Natural killer cell treated with Interleukin-12 subunit alpha and Interleukin-12 subunit beta and Interleukin-15 and Interleukin-18, amount 100 ng/mL, for 72 hours (primary cell): ENCODE results near the gene IL10RB. TPM values are rescaled to one million over a fixed set of nuclear protein-coding genes. Genes with fewer than 3 reads are reported as not detected.

ENCODE experiments used
- ATAC-seq, 2 donors: fragments of 150-1000 bp; cut with Tn5 transposase in 1 of 2; sonication (Bioruptor Pico), chemical (Tn5 transposase) in 1 of 2; 2 replicates each; pipeline ENCODE4 v1.10.0; 2021
- DNase-seq: peaks from one replicate; pipeline ENCODE4 v3.0.0; 2022; ENCODE audit warnings: low spot score
- H3K27ac Mint-ChIP-seq, 2 donors: 1 replicate in 1 of 2; 2 replicates in 1 of 2; pipeline ENCODE4 v1.8.0; 2022; ENCODE audit warnings: mixed read lengths in 2 of 2, mild to moderate bottlenecking in 1 of 2, moderate library complexity in 1 of 2
- H3K27me3 Mint-ChIP-seq, 2 donors: 1 replicate in 1 of 2; 2 replicates in 1 of 2; pipeline ENCODE4 v1.8.0; 2022; ENCODE audit warnings: mixed read lengths in 2 of 2
- H3K36me3 Mint-ChIP-seq: one replicate; pipeline ENCODE4 v1.8.0; 2022; ENCODE audit warnings: mixed read lengths
- H3K4me1 Mint-ChIP-seq, 2 donors: 1 replicate in 1 of 2; 2 replicates in 1 of 2; pipeline ENCODE4 v1.8.0; 2022; ENCODE audit warnings: low read depth in 2 of 2, mixed read lengths in 2 of 2, mild to moderate bottlenecking in 1 of 2
- H3K4me3 Mint-ChIP-seq: one replicate; pipeline ENCODE4 v1.8.0; 2022; ENCODE audit warnings: mixed read lengths
- H3K9me3 Mint-ChIP-seq: 2 replicates; pipeline ENCODE4 v1.8.0; 2022; ENCODE audit warnings: mixed read lengths
- total RNA-seq, 2 donors: library from RNA; stranded (reverse); gene quantifications; one replicate each; pipeline ENCODE4 v1.2.3, GENCODE V29; 2022

Gene IL10RB
- total RNA-seq, 2 donors from 2014 or later: 19.9 to 22.2 TPM

DNA sequence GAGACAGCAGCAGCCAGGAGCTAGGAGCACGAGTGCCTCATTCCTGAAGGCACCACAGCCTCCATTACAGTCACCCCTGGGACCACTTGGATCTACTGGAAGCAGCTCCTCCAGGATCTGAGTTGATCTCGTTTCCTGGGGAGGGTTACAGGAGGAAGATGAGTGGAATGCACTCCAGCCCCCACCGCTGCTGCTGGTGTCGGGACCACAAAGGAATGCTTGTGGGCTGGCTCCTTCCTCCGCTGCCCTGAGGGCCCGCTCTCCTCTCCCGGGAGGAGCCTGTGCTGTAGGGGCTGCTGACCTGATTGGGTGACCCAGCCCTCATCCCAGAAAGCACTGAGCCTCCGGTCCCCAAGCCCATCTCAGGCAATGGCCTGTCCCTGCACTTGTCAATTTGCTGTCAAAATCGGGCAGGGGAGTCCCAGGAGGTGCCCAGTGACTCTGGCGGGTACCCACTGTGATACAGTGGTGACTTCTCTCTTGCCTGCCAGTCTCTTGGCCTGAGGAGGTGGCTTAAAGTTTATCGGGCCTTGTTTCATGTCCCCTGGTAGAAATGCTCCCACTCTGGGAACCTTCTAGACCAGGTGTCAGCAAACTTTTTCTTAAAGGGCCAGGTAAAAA lies 23.1 kb downstream of the IL10RB start:
- no peak overlapping the region for H3K27ac Mint-ChIP-seq
- H3K4me1 Mint-ChIP-seq: peaks cover 6 to 15% of the 10 kb centered on the region in 2 donors
- ATAC-seq (no peak), DNase-seq (no peak)
- no peaks in the 10 kb centered on the region for H3K27me3 Mint-ChIP-seq
- no peak overlapping the region for H3K4me3 Mint-ChIP-seq
- peaks cover 19% of the 10 kb centered on the region for H3K36me3 Mint-ChIP-seq
- no peaks in the 10 kb centered on the region for H3K9me3 Mint-ChIP-seq

DNA sequence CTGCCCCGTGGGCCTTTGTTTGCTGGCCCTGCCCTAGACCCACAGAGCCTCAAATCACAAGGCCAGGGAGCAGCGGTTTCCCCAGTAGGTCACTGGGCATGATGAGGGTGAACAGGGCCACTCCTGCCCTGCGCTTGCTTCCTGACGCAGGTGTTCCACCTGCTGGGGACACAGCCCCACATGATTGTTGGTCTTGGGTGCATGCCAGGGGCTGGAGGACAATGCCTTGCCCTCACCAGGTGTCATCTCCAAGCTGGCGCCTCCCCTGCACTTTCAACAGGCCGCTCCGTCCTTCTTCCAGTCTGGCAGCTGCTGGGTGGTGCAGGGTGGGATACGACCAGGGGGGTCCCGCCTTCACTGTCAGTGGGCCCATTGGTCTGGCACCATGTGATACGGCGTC lies 24.3 kb downstream of the IL10RB start:
- peaks cover 16% of the 10 kb centered on the region for H3K36me3 Mint-ChIP-seq
- no peak overlapping the region for H3K27ac Mint-ChIP-seq
- H3K9me3 Mint-ChIP-seq: no peaks in the 10 kb centered on the region
- ATAC-seq (no peak), DNase-seq (no peak)
- no peak overlapping the region for H3K4me3 Mint-ChIP-seq
- H3K4me1 Mint-ChIP-seq: peaks cover 6 to 19% of the 10 kb centered on the region in 2 donors
- no peaks in the 10 kb centered on the region for H3K27me3 Mint-ChIP-seq

DNA sequence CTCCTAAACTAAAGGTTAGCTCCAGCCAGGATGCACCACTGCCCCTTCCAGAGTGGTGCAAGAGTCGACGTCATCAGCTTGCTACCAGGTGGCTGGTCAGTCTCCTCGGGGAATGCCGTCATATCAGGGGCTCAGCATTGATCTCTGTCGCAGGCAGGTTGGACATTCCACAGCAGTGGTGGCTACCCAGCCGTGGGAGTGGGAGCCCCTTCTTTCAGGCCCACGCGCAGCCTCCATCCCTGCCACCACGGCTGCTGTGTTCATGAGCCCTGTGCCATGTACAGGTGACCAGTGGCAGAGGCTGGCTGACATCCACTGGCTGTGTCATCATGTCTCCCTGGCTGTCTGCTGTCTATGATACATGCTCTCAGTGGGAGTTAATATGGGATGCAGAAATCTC lies 25.5 kb downstream of the IL10RB start:
- Mint-ChIP-seq H3K4me3 (no peak overlapping the region), H3K27me3 (no peaks in the 10 kb centered on the region), H3K4me1 (peaks cover 6 to 16% of the 10 kb centered on the region in 2 donors), H3K27ac (no peak overlapping the region), H3K9me3 (no peaks in the 10 kb centered on the region), H3K36me3 (peaks cover 7% of the 10 kb centered on the region)
- no peak for DNase-seq
- ATAC-seq: no peak

DNA sequence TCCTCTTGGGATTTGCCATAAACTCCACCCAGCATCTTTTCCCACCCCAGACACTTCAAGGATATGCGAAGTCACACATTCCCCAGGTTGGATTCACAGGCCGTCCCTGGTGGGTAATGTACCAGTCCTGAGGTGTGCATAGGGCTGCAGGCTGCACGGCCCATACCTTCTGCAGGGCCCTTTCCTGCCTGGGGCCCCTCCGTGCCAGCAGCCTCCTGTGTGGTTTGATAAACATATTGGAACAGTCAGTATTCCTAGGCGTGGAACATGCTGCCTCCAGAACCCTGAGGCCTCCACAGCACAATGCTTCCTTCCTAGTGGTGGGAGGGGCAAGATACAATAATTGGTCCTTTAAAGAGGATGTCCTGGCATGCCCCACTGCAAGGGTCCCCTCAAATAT lies 26.6 kb downstream of the IL10RB start:
- Mint-ChIP-seq H3K27ac (no peak overlapping the region), H3K4me1 (peaks cover 6 to 16% of the 10 kb centered on the region in 2 donors), H3K9me3 (no peaks in the 10 kb centered on the region), H3K36me3 (peaks cover 7% of the 10 kb centered on the region), H3K4me3 (no peak overlapping the region), H3K27me3 (no peaks in the 10 kb centered on the region)
- ATAC-seq (no peak), DNase-seq (no peak)

DNA sequence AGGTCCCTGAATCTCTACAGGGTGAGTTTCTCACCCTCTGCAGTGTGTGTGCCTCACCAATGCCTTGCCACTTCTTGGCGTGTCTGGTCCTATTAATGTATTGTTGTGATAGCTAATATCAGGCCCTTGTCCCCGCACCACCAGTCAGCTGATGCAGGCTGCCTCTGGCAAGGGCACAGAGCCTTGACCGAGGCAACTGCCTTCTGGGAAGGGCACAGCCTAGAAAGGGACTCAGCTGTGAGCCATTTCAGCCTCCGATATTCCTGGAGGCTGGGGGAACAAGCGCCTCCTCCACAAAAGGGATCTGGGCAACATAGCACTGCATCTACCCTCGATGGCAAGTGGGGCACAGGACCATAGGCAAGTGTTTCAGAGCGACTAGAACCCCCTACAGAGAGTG lies 27.0 kb downstream of the IL10RB start:
- Mint-ChIP-seq H3K27ac (peak overlapping the region in 1 of 2 donors; percentile 0), H3K4me3 (no peak overlapping the region), H3K9me3 (no peaks in the 10 kb centered on the region), H3K27me3 (no peaks in the 10 kb centered on the region), H3K36me3 (peaks cover 7% of the 10 kb centered on the region), H3K4me1 (peaks cover 6 to 16% of the 10 kb centered on the region in 2 donors)
- no peak for DNase-seq
- peak in 1 of 2 donors; percentile 14 for ATAC-seq

DNA sequence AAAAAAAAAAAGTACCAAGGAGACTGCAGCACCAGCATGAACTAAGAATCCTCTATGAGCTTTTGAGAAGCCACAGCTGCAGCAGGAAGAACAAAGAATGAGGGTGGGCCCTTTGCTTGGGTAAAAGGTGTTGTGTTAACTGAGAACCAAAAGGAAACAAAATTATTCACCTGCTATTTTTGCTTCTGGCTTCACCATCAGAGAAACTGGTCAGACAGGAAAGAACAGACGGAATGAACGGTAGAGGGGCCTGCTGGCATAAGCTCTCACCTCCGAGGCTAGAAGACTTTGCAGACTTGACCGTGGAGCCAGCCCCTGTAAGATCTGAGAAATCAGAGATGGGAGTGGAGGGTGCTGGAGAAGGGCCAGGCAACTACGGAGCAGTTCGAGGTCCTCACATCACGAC lies 27.6 kb downstream of the IL10RB start:
- H3K27me3 Mint-ChIP-seq: no peaks in the 10 kb centered on the region
- H3K27ac Mint-ChIP-seq: peak overlapping the region in 1 of 2 donors; percentile 0
- peaks cover 8 to 16% of the 10 kb centered on the region in 2 donors for H3K4me1 Mint-ChIP-seq
- H3K4me3 Mint-ChIP-seq: no peak overlapping the region
- H3K36me3 Mint-ChIP-seq: no peaks in the 10 kb centered on the region
- DNase-seq: no peak
- H3K9me3 Mint-ChIP-seq: no peaks in the 10 kb centered on the region
- ATAC-seq: no peak

DNA sequence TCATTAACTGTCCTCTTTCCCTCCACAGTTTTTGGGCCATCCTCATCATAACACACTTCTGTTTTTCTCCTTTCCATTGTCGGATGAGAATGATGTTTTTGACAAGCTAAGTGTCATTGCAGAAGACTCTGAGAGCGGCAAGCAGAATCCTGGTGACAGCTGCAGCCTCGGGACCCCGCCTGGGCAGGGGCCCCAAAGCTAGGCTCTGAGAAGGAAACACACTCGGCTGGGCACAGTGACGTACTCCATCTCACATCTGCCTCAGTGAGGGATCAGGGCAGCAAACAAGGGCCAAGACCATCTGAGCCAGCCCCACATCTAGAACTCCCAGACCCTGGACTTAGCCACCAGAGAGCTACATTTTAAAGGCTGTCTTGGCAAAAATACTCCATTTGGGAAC lies 30.0 kb downstream of the IL10RB start:
- Mint-ChIP-seq H3K36me3 (no peaks in the 10 kb centered on the region), H3K27me3 (no peaks in the 10 kb centered on the region), H3K9me3 (no peaks in the 10 kb centered on the region), H3K4me3 (no peak overlapping the region), H3K4me1 (peaks cover 17 to 27% of the 10 kb centered on the region in 2 donors), H3K27ac (no peak overlapping the region)
- DNase-seq (no peak), ATAC-seq (no peak)

DNA sequence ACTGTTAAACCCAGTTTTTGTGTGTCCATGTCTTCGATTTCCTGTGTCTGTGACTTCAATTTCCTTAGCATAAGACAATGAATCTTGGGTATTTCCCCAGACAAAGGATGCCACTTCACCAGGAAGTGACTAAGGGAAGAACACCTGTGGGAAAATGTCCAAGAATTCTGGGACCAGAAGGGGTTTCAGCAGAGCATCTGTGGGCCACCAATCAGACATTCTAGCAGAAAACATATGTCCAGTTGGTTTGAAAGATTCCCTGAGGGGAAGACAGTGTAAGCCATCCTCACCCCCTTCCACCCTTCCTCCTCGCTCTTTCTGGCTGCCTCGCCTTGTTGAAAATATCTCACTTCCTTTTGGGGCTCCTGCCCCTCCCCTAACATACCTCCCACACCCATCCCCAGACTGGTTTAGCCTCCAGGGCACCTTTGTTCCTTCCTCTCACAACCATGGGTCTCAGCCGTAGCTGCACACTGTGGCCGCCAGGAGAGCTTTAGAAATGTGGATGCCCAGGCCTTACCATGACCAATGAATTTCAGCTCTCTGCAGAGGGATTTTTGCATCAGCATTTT lies 33.1 kb downstream of the IL10RB start:
- Mint-ChIP-seq H3K27ac (no peak overlapping the region), H3K27me3 (no peaks in the 10 kb centered on the region), H3K36me3 (no peaks in the 10 kb centered on the region), H3K9me3 (no peaks in the 10 kb centered on the region), H3K4me3 (no peak overlapping the region), H3K4me1 (peaks cover 11 to 18% of the 10 kb centered on the region in 2 donors)
- ATAC-seq (no peak), DNase-seq (no peak)

DNA sequence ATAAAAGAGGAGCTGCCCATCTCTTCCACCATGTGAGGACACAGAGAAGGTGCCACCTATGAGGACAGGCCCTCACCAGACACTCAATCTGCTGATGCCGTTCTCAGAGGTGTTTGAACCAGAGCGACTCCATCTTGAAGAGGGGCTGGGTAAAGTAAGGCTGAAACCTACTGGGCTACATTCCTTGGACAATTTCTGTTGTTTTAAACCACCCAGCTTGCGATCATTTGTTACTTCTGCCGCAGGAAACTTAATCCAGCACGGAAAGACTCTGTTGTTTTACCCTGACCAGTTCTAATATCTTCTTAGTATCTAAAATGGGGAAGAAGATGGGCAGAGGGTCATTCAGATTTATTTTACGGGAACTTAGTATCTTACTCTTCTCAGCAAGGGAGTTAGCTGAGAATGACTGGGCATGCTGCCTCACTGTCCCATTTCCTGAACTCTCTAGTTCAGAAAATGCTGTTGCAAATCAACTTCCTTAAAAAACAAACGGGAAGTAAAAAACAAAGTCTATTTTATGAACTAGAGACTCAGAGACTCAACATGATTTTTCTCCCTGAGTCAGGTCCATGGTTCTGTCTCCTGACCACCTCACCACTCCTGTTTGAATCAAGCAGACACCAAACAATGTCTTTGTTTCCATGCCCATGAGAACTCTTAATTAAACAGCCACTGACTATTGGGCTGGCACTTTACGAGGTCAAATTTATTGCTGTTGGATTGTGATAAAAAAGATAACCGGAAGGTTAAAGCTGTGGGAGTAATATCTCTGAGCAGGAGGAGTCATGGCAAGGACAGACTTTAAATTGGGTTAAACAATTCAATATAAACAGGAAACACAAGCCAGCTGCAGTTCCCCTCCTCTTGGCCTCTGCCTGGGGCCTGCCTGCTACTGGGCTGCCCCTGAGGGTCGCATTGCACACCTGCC lies 34.8 kb downstream of the IL10RB start:
- H3K4me1 Mint-ChIP-seq: peaks cover 11 to 15% of the 10 kb centered on the region in 2 donors
- H3K9me3 Mint-ChIP-seq: no peaks in the 10 kb centered on the region
- ATAC-seq: no peak
- H3K27me3 Mint-ChIP-seq: no peaks in the 10 kb centered on the region
- no peak overlapping the region for H3K4me3 Mint-ChIP-seq
- DNase-seq: no peak
- H3K27ac Mint-ChIP-seq: peak overlapping the region in 1 of 2 donors; percentile 44
- H3K36me3 Mint-ChIP-seq: no peaks in the 10 kb centered on the region

DNA sequence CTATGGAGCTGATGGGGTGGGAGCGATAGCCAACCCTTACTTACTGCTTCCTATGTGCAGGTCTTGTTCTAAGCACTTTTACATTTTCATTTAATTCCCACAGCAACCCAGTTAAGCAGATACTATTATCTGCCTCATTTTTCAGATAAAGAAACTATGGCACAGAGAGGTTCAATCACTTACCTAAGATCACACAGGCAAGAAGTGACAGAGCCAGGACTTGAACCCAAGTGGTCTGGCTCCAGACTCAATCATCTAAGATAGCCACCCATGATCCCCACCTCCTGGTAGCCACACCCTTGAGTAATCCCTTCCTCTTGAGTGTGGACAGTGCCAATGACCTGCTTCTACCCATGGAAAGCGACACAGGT lies 35.5 kb downstream of the IL10RB start:
- no peak for DNase-seq
- ATAC-seq: no peak
- peaks cover 11 to 15% of the 10 kb centered on the region in 2 donors for H3K4me1 Mint-ChIP-seq
- H3K27me3 Mint-ChIP-seq: no peaks in the 10 kb centered on the region
- H3K9me3 Mint-ChIP-seq: no peaks in the 10 kb centered on the region
- H3K27ac Mint-ChIP-seq: peak overlapping the region in 1 of 2 donors; percentile 44
- no peak overlapping the region for H3K4me3 Mint-ChIP-seq
- H3K36me3 Mint-ChIP-seq: no peaks in the 10 kb centered on the region

DNA sequence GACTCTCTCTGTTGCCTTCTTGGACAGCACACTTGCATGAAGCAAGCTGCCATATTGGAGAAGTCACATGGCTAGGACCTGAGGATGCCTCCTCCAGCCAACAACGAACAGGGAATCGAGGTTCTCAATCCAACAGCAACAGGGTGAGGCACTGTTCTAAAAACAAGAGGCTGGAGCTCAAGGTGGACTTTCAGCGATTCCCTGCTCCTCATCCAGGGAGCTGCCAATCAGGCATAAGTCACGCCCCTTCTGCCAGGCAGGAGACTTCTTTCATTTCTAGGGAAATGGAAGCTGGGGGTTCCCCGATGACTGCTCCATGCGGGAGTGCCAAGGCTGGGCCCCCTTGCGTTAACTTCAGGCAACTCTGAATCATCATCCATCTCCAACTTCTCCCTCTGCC lies 35.9 kb downstream of the IL10RB start:
- Mint-ChIP-seq H3K9me3 (no peaks in the 10 kb centered on the region), H3K4me1 (peaks cover 11 to 15% of the 10 kb centered on the region in 2 donors), H3K4me3 (no peak overlapping the region), H3K36me3 (no peaks in the 10 kb centered on the region), H3K27me3 (peaks cover 0 to 1% of the 10 kb centered on the region in 2 donors), H3K27ac (no peak overlapping the region)
- ATAC-seq (no peak), DNase-seq (no peak)

DNA sequence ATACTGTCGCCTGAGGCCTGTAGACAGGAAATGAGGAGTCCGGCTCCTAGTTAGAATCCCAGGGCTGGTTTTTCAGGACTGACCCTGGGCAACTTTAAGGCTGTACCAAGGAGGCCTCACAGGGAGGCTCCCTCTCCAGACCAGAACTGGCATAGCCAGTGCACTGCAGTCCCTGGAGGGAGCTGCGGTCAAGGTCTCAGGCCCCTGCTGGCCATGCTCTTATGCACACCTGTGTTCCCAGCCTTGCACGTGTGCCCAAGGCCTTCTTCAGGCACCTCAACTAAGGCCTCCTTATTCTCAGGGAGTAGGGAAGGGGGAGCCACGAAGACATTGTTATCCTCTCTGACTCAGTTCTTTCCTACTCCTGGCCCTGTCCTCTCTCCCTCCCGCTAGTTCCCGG lies 36.6 kb downstream of the IL10RB start:
- no peak overlapping the region for H3K4me3 Mint-ChIP-seq
- H3K9me3 Mint-ChIP-seq: no peaks in the 10 kb centered on the region
- no peaks in the 10 kb centered on the region for H3K36me3 Mint-ChIP-seq
- peaks cover 11 to 15% of the 10 kb centered on the region in 2 donors for H3K4me1 Mint-ChIP-seq
- ATAC-seq (no peak), DNase-seq (no peak)
- H3K27me3 Mint-ChIP-seq: peaks cover 0 to 3% of the 10 kb centered on the region in 2 donors
- H3K27ac Mint-ChIP-seq: no peak overlapping the region

DNA sequence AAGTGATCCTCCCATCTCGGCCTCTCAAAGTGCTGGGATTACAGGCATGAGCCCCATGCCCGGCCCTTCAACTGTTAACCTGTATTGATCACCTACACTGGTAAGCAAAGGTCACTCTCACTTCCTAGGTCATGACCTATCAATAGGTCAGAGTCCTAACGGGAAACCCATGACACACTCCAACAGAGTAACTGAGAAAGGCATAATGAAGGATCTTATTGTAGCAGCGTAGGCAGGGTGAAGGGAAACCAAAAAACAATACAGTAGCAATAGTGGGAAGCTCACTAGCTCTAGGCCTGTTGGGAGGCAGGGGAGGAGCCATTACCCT lies 39.1 kb downstream of the IL10RB start:
- peaks cover 4 to 8% of the 10 kb centered on the region in 2 donors for H3K4me1 Mint-ChIP-seq
- DNase-seq (no peak), ATAC-seq (no peak)
- no peak overlapping the region for H3K4me3 Mint-ChIP-seq
- peaks cover 0 to 3% of the 10 kb centered on the region in 2 donors for H3K27me3 Mint-ChIP-seq
- no peaks in the 10 kb centered on the region for H3K36me3 Mint-ChIP-seq
- no peak overlapping the region for H3K27ac Mint-ChIP-seq
- no peaks in the 10 kb centered on the region for H3K9me3 Mint-ChIP-seq

DNA sequence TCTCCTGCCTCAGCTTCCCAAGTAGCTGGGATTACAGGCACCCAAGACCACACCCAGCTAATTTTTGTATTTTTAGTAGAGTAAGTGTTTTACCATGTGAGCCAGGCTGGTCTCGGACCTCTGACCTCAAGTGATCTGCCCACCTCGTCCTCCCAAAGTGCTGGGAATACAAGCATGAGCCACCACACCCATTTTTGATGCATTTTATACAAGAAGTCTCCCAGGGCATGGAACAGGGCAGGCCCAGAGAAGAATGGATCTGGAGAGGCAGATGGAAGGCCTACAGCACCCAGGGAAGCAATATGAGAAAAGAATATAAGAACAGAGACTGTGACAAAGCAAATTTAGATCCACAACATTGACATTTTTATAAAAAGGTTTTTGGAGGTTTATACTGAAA lies 39.8 kb downstream of the IL10RB start:
- Mint-ChIP-seq H3K27ac (no peak overlapping the region), H3K4me1 (peaks cover 4 to 5% of the 10 kb centered on the region in 2 donors), H3K9me3 (no peaks in the 10 kb centered on the region), H3K4me3 (no peak overlapping the region), H3K27me3 (peaks cover 0 to 3% of the 10 kb centered on the region in 2 donors), H3K36me3 (no peaks in the 10 kb centered on the region)
- DNase-seq: no peak
- ATAC-seq: no peak
